ENCODE data around the gene STKLD1. TPM values are rescaled to one million over a fixed set of nuclear protein-coding genes. Genes with fewer than 3 reads are reported as not detected.

The STKLD1 gene
- total RNA-seq, 1 donor from 2014 or later, result 0.26 TPM

DNA sequence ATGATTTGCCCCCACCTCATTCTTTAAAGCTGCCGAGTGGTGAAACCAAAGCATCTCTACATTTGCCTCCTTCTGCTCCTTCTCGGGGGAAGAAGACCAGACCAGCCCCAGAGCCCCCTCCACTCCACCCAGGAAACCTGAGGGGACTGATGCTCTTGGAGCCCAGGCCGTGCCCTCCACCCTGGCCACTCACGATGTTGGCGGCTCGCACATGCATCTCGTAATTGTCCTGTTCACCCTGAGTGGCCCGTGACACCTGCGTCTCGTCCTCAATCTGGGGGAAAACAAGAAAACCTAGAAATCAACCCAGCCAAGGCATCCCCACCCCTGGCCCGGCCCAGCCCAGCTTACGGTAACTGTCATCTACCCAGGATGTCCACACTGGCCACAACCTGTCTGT lies 31.2 kb upstream of the STKLD1 start:
- no peak for DNase-seq (ENCODE audit: low read depth in 2 of 2)

DNA sequence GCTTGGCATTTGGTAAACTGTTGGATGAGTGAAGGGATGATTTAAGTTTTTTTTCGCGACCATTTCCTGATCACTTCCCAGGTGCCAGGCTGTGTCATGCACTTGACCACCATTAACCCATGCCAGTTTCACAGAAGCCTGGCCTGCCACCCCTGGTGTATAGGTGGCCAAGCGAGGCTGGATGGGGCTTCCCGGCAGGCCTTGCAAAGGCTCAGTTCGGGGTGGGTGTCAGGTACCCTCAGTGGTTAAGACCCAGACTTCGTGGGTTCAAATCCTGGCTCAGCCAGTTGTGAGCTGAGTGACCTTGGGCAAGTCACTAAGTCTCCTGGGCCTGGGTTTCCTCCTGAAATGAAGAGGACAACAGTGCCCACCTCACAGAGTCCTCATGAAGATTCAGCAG lies 30.6 kb upstream of the STKLD1 start:
- DNase-seq (ENCODE audit: low read depth in 2 of 2), result no peak

DNA sequence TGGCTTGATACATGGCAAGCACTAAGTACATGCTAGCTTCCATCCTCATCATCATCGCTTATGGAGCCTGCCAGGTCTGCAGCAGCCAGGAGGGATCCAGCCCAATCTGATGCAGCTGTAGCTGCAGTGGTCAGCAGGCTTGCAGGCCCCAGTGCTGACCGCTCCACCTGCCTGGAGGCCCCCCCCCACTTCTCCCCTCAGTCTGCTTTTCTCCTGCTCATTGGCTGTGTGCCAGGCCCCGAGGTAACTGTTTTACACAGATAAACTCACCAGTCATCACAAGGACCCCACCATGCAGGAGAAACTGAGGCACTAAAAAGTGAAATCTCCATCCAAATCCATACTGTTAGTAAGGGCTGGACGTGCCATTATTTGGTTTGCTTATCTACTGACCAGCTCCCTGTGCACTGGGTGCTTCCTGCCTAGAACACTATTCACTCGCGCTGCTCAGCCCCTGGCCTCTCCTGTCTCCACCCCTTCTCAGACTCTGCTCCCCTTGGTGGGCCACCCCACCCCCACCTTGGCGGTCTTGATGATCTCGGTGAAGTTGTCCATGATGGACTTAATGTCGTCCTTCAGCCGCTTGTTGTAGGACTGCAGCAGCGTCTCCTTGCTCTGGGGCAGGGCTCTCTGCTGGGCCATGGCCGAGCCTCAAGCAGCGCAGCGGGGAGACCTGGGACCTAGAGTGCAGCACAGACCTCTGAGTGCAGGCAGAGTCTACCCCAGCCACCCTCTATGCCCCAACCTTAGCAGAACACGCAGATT lies 30.0 kb upstream of the STKLD1 start:
- DNase-seq (ENCODE audit: low read depth in 2 of 2), result no peak

DNA sequence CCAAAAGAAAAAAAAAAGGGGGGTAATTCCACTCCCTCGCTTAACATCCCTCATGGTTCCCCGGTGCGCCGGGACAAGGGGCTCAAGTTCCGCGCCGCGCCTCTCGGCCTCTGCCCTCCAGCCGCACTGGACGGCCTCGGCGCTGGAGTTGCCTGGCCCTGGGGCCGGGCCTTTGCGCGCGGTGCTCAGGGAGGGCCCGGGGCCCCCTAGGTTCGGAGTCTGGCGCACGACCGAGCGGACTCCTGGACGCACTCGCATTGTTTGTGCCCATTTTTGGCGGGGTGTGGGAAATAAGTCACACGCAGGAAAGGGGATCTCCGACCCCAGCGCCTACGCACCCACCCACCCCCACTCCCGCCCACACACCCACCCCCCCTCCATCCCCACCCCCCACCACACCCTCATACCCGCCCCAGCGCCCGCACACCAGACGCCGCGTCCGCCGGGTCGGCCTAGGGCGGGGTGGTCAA lies 28.6 kb upstream of the STKLD1 start:
- peak in 1 of 2 donors; percentile 59 for DNase-seq (ENCODE audit: low read depth in 2 of 2)

DNA sequence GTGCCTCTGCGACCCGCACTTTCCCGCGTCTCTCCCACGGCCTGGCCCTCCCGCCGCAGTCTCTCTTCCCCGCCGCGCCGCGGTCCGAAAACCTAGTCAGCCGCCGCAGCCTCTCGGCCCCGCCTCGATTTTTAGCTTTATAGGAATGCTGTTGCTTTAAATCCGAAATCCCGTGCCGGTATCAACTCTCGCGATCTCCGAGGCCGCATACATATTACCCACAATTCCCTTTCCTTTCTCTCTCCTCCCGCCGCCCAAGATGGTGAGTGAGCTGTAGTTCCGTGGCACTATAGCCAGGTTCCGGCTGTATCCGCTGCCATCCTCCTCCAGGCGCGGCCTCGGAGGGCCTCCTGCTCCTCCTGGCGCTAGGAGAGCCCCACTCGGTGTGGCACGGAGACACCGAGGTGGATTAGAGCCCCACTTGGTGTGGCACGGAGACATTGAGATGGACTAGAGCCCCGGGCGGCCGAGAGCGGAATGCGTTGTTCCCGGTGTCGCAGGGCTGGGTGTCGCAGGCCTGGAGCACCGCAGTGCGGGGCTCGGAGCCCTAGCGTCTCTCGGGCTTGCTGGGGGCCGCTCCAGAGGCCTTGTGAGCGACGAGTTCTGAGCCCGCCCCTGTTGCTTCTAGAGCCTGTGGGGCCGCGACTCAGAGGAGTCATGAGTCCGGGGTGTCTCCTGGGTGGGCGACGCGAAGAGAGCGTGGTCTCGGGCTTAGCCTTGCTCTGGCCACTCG lies 28.0 kb upstream of the STKLD1 start, which contains the start of the genes MED22 and RPL7A:
Gene MED22, minus strand, starts transcription at position 147 of the 733 bp plus-strand sequence. CDS start 1,469 bp downstream, outside the sequence.
Gene RPL7A, plus strand, starts transcription at position 234 of the 733 bp plus-strand sequence. Its CDS starts 26 bp downstream, at position 260.
- peak; percentile 95 to 97 for DNase-seq (ENCODE audit: low read depth in 2 of 2)

DNA sequence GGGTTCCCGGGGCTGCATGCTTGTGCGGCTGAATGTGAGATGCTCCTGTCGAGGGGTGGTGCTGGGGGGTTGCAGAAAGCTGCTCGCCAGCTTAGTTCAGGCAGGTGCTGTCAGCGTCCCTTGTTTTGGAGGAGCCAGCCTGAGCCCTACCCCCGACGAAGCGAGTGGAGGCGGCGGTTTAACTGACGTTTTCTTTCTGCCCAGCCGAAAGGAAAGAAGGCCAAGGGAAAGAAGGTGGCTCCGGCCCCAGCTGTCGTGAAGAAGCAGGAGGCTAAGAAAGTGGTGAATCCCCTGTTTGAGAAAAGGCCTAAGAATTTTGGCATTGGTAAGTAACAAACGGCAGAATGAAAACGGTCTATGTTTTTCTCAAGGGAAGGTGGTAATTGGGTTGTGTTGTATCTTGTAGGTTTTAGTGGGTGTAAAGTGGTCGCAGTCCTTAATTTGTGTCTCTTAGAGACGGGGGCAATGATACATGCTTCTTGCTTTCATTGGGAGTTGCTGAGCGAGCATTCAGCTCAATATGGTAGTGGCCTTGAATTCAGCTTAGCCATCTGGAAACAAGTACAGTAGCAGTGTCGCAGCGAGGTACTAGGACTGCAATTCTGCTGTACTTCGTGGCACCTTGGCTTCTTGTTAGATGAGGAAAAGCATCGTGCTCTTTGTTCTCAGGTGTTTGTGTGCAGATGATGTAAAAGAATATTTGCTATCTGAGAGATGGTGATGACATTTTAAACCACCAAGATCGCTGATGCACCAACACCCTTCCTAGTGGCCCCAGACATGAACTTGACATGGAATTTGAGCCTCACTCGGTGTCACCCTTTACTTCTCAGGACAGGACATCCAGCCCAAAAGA lies 27.2 kb upstream of the STKLD1 start:
- DNase-seq (ENCODE audit: low read depth in 2 of 2), result no peak

DNA sequence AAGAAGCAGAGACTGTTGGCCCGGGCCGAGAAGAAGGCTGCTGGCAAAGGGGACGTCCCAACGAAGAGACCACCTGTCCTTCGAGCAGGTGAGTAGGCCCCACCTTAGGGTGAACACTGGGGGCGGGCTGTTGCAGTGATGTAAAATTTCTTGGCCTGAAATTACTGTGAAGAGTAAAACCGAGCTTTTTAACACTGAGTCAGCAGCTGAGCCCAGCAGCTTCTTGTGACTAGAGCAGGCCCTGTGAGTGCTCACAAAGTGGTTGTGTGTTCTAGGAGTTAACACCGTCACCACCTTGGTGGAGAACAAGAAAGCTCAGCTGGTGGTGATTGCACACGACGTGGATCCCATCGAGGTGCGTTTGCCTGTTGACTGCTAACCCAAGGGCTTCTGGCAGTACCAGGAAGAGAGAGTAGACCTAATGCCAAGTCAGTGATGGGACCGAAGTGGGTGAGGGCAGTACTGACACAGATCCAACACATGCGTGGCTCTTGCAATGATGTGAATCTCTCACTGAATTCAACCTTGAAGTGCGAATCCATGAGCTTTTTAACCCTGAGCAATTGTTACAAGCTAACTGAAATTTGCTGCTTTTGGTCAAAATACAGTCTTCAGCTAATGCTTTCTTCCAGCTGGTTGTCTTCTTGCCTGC lies 26.1 kb upstream of the STKLD1 start:
- no peak for DNase-seq (ENCODE audit: low read depth in 2 of 2)

DNA sequence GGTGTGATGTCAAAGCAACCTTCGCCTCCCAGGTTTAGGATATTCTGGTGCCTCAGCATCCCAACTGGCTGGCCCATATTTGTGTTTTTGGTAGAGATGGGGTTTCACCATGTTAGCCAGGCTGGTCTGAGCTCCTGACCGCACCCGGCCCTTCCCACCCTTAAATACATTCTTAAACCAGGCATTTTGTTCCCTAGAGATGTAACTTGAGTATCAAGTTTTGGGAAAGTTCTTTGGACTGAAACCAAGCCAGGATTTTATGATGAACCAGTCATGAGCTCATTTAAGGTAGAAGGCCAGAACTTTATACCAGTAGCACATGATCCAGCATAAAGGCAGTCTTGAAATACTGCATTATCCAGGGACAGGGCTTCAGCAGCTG lies 24.6 kb upstream of the STKLD1 start:
- DNase-seq (ENCODE audit: low read depth in 2 of 2), result no peak

DNA sequence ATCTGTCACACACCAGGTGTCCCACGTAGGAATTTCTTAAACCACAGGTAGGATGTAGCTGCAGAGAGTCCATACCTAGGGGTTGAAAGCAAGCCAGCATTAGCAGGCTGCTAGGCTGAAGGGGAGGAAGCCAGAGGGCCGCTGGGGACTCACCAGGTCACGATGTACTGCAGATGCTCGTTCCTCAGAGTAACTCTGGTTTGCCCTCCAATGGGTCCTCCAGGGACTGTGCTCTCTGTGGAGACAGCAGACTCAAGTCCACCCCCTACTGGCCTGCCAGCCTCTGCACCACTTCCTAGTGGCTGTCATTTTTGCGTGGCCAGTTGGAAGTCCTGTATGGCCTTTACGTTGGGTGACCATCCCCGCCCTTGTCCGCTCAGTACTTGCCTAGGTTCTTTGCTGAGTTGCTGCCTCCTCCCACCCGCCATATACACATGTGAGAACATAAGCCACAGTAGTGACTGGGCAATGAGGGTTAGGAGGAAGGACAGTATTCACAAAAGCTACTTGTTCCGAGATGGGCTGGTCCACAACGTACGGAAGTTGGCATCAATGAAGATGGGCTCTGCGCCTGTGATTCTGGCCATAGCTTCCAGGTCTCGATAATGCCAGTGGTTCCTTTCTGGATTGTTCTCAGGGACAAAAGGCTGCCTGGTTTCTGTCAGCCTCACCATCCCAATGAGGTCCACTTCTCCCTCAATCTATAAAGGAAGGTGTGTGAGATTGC lies 24.1 kb upstream of the STKLD1 start:
- DNase-seq (ENCODE audit: low read depth in 2 of 2), result peak in 1 of 2 donors; percentile 69

DNA sequence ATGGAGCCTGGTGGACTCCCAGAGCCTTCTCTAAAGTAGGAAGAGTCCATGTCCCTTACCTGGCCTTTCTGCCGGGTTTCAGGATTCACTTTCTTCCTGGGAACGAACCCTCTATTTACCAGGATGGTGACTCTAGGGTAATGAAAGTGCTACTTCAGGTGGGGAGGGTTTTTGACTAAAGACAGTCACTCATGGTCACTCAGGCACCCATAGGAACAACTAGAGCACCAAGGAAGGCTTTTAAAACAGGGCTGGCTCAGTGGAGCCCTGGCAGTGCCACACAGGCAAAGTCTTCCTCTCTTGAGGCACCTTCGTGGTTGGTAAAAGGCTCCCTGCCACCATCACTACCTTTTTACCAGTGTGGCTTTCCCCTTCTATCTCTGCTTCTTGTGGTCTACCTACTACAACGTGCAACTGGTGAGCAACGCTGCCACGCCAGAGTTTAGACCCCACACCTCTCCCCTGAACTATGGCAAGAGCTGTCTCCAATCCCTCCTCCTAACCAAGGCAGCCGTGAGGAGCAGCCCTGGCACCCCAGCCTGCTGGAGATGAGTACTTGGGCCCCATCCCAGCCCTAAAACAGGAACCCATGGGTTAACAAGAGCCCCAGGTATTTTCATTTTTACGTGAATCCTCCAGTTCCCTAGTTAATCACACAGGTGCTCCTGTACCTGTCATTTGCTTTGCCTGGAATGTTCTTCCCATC lies 23.4 kb upstream of the STKLD1 start:
- DNase-seq (ENCODE audit: low read depth in 2 of 2), result no peak

DNA sequence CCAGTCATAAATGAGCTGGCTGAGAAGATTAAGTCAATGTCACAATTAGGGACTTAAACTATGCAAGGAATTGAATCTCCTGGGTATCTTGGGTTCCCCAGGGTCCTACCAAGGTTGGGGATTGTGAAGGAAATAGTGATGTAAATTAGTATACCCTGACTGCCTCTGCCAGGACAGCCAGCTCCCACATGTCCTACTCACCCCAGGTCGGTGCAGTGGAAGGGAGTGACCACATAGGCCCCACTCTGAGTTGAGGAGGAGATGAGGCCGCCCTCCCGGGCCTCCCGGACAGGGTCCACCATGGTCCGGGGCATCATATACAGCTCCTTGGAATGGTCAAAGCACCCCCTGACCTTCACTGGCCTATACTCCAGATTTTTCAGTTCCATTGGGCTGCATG lies 22.6 kb upstream of the STKLD1 start:
- no peak for DNase-seq (ENCODE audit: low read depth in 2 of 2)

DNA sequence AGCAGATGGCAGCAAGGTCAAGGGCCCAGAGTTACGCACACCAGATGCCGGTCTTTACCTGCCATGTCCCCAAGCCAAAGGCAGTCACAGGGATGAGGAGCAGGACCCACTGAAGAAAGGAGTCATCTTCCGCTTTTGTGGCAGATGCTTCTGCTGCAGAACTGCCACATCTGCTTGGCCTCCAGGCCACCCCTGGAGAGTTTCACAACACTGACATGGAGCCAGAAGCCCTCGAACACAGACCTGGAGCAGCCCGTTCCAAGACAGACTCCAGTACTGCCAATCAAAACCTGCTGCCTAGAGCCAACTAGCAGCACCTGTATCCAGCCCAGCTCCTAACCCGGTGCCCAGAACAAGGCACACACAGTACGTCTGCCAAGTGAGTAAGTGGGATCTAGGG lies 21.4 kb upstream of the STKLD1 start:
- DNase-seq (ENCODE audit: low read depth in 2 of 2), result no peak

DNA sequence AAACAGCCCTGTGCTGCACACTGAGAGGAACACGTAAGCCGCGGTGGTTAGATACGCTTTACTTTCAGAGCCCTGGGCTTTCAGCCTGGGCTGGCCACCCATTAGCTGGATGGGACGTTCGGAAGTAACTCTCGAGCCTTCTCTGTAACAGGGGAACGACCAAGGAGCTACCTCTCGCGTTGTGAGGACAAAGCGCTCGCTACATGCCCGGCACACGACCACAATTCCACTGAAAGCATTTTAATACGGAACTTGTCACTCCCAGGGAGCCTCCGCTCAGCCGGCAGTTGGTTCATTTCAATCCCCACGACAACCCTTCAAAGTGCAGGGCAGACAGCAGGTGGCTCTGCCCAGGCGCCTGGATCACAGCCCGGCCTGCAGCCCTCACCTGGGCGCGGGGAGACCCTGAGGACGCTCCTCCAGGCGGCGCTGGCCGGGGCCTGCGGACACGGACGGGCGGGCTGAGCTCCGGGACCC lies 20.2 kb upstream of the STKLD1 start:
- peak in 1 of 2 donors; percentile 36 for DNase-seq (ENCODE audit: low read depth in 2 of 2)

DNA sequence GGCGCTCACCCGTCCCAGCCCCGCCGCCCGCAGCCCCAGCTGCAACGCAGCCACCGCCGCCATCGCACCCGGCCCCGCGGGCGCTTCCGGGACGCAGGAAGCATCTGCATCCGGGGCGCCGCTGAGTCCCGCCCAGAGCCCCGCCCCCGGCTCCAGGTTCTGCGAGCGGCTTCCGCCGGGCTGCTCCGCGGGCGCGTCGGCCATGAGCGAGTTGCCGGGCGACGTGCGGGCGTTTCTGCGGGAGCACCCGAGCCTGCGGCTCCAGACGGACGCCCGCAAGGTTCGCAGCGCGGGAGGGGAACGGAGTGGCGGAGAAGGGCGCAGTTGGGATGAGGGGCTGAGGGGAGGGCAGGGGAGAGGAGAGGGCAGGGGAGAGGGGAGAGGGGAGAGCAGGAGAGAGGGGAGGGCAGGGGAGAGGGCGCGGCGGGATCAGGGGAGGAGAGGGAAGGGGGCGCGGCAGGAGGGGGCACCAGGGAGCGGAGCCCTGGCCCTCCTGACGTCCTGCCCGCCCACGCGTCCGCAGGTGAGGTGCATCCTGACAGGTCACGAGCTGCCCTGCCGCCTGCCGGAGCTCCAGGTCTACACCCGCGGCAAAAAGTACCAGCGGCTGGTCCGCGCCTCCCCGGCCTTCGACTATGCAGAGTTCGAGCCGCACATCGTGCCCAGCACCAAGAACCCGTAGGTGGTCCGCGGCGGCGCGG lies 19.6 kb upstream of the STKLD1 start, which contains the start of the genes SURF1 and SURF2:
Gene SURF1, minus strand, starts transcription at position 97 of the 701 bp plus-strand sequence. Its CDS starts 34 bp downstream, at position 63.
Gene SURF2, plus strand, starts transcription at position 160 of the 701 bp plus-strand sequence. Its CDS starts 43 bp downstream, at position 203.
- DNase-seq (ENCODE audit: low read depth in 2 of 2), result peak in 1 of 2 donors; percentile 67

DNA sequence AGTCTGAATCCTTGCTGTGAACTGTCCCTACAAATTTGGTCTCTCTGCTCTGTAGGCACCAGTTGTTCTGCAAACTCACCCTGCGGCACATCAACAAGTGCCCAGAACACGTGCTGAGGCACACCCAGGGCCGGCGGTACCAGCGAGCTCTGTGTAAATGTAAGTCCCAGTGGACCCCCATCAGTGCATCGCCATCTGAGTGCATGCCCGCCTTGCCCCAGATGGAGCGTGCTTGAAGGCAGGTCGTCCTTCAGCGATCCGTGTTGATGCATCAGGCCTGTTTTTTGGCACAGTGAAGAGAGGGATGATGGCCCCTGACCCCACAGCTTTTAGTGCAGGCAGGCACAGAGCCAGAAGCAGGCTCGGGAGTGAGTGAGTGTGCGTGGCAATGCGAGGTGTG lies 18.5 kb upstream of the STKLD1 start:
- no peak for DNase-seq (ENCODE audit: low read depth in 2 of 2)

DNA sequence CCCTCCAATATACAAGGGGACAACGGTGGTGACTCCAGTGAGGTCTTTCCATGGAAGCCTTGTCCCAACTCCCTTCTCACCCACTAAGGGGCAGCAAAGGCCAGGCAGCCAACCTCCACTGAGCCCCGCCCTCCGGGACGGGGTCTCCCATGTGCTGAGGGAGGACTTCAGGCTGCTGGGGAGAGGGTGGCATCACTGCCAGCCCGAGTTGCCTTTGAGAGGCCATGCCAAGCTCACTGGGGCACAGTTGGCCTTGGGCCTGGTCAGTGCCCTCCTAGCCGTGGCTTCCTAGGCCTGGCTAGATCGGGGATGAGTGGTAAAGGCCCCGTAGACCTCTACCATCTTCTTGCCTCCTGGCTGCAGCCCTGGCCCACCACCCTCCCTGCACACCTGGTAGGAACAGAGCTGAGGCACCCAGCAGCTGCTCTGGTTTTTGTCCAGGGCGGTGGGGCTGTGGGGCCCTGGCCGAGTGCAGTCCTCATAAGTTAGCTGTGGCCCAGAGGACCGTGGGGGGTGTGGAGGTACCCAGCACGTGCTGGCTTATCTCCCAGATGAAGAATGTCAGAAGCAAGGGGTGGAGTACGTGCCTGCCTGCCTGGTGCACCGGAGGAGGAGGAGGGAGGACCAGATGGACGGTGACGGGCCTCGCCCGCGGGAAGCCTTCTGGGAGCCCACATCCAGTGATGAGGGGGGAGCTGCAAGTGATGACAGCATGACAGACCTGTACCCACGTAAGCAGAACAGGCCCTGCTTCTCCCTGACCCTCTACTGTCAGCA lies 16.6 kb upstream of the STKLD1 start:
- no peak for DNase-seq (ENCODE audit: low read depth in 2 of 2)

DNA sequence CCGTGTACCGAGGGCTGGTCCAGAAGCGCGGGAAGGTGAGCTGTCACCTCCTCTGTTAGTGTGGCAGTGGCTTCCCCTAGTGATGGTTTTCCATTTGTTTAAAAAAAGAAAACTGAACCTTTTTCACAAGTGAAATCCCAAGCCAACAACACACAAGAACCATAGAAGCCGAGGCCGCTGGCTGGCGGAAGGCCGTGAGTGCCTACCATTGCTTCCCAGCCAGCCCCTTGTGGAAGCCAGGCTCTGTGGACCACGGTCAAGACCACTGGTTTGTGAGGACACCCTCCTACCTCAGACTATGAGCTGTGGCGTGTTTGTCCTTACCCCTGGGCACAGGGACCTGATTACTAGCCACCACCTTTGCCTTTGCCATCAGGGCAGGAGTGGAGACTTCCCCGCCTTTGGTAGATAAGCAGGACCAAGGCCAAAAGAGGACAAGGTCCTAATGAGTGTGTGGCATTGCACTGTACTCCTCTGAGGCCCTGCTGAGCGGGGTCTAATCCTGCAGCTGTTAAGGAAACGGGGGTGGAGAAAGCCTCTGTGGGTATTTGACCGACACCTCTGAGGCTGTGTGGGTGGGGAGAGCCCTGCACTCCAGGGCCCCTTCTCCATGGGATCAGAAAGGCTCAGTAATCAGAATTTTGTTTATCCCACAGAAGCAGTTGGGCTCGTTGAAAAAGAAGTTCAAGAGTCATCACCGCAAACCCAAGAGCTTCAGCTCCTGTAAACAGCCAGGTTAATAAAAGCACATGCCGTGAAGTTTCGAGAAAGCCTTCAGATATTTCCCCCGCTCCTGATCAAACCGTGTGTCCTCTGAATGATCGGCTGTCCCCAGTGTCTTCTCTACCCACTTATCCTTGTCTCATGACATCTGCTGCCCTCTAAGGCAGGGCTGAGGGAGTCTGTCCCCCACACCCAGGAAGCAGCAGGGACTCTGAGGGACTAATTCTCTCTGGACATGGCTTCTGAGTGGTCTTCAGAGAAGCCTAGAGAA lies 15.5 kb upstream of the STKLD1 start:
- DNase-seq (ENCODE audit: low read depth in 2 of 2), result no peak
